Endothelial cell of umbilical vein (primary cell): ENCODE measurements around the gene F2RL3. TPM values are rescaled to one million over a fixed set of nuclear protein-coding genes. Genes with fewer than 3 reads are reported as not detected.

Experiments
- BruUV-seq: library from RNA; stranded (reverse); fragments of 400-500 nt; replicated peaks from 2 replicates; lab custom pipeline; 2021; lab: Mats Ljungman, UMichigan
- CTCF ChIA-PET: fragments of 300-600, 350-600 bp; sonication (Branson Sonifier 250); formaldehyde crosslinking; loops from one replicate; lab custom pipeline; 2021; ENCODE audit warnings: antibody characterized with exemption, inconsistent platforms; lab: Charles Lee
- POLR2A ChIA-PET: fragments of 300-600, 350-600 bp; sonication (Branson Sonifier 250); formaldehyde crosslinking; loops from one replicate; lab custom pipeline; 2021; ENCODE audit warnings: antibody characterized with exemption, inconsistent platforms; lab: Charles Lee
- DNase-seq: peaks from one replicate; pipeline ENCODE4 v3.0.0-alpha.2; 2011; ENCODE audit warnings: low read depth, low spot score
- FAIRE-seq: peaks from 2 replicates; lab custom pipeline; 2011; peaks lifted over from hg19 to GRCh38; lab: Jason Lieb, UNC
- H2AFZ ChIP-seq: 2 replicates; pipeline ENCODE4 v1.6.0; 2012; ENCODE audit warnings: low read depth, low read length, control low read depth, inconsistent platforms
- H3K27ac ChIP-seq: 2 replicates; pipeline ENCODE4 v1.5.1; 2011; ENCODE audit warnings: low read depth, mild to moderate bottlenecking, control low read depth, low read length, moderate library complexity; ENCODE audit not compliant: insufficient read depth
- H3K27me3 ChIP-seq, 2 experiments: 2 replicates each; pipeline versions ENCODE4 v1.6.0 to v1.6.1; 2011; ENCODE audit warnings: low read length in 2 of 2, mixed read lengths in 1 of 2; ENCODE audit not compliant: control insufficient read depth in 2 of 2, insufficient read depth in 2 of 2
- H3K36me3 ChIP-seq, 2 experiments: 2 replicates in 1 of 2; 3 replicates in 1 of 2; pipeline ENCODE4 v1.5.1; 2011; ENCODE audit warnings: low read length in 2 of 2, mild to moderate bottlenecking in 1 of 2, moderate library complexity in 1 of 2; ENCODE audit not compliant: control insufficient read depth in 2 of 2, insufficient read depth in 2 of 2; ENCODE audit errors: extremely low read depth in 1 of 2
- H3K4me1 ChIP-seq: 3 replicates; pipeline ENCODE4 v1.5.1; 2011; ENCODE audit warnings: mild to moderate bottlenecking, low read length; ENCODE audit not compliant: control insufficient read depth, insufficient read depth; ENCODE audit errors: extremely low read depth
- H3K4me2 ChIP-seq: 2 replicates; pipeline ENCODE4 v1.6.1; 2011; ENCODE audit warnings: low read length, control low read depth, mixed read lengths; ENCODE audit not compliant: insufficient read depth
- H3K4me3 ChIP-seq, 3 experiments: fragments of 200-600 bp in 1 of 3; sonication (generic), shearing (Covaris generic) in 1 of 3; replicated peaks in 1 of 3; 2 replicates each; pipeline ENCODE4 v1.5.1; 2011 to 2016; ENCODE audit warnings: control low read depth in 3 of 3, low read length in 3 of 3, mild to moderate bottlenecking in 2 of 3, inconsistent platforms in 1 of 3, low read depth in 1 of 3, moderate library complexity in 1 of 3; ENCODE audit not compliant: insufficient read depth in 1 of 3
- H3K79me2 ChIP-seq: 2 replicates; pipeline ENCODE4 v1.6.0; 2012; ENCODE audit warnings: low read length, inconsistent platforms; ENCODE audit not compliant: control insufficient read depth, insufficient read depth
- H3K9ac ChIP-seq: replicated peaks from 2 replicates; pipeline ENCODE3; 2011; ENCODE audit warnings: low read length, control low read depth; ENCODE audit not compliant: insufficient read depth; ENCODE audit errors: extremely low read depth
- H3K9me1 ChIP-seq: replicated peaks from 3 replicates; pipeline ENCODE4 v1.6.0; 2011; ENCODE audit warnings: mild to moderate bottlenecking, low read length; ENCODE audit not compliant: control insufficient read depth, insufficient read depth; ENCODE audit errors: extremely low read depth
- H3K9me3 ChIP-seq: replicated peaks from 2 replicates; pipeline ENCODE4 v1.5.1; 2012; ENCODE audit warnings: low read length, inconsistent platforms; ENCODE audit not compliant: control insufficient read depth, insufficient read depth
- H4K20me1 ChIP-seq: replicated peaks from 2 replicates; pipeline ENCODE3; 2011; ENCODE audit warnings: mild to moderate bottlenecking, low read length; ENCODE audit not compliant: control insufficient read depth, insufficient read depth; ENCODE audit errors: extremely low read depth
- CTCF ChIP-seq, 2 donors: IDR thresholded peaks; 1 replicate in 1 of 2; 2 replicates in 1 of 2; pipeline ENCODE4 v1.5.1; 2011; ENCODE audit warnings: low read length in 2 of 2, mild to moderate bottlenecking in 2 of 2, moderate library complexity in 2 of 2, control low read depth in 1 of 2, inconsistent platforms in 1 of 2, low read depth in 1 of 2; ENCODE audit not compliant: insufficient read depth in 1 of 2; ENCODE audit errors: extremely low read depth in 1 of 2
- EZH2 ChIP-seq: IDR thresholded peaks from 2 replicates; pipeline ENCODE4 v1.6.1; 2012; ENCODE audit warnings: borderline replicate concordance, low read depth, mild to moderate bottlenecking, moderate library complexity, low read length, inconsistent platforms; ENCODE audit not compliant: severe bottlenecking
- FOS ChIP-seq: IDR thresholded peaks from 2 replicates; pipeline ENCODE4 v1.6.1; 2011; ENCODE audit warnings: mild to moderate bottlenecking, low read length, moderate library complexity, borderline replicate concordance; ENCODE audit not compliant: insufficient read depth
- GATA2 ChIP-seq: IDR thresholded peaks from 2 replicates; pipeline ENCODE4 v1.7.0; 2011; ENCODE audit warnings: low read depth, mild to moderate bottlenecking, moderate library complexity, mixed read lengths, low read length; ENCODE audit not compliant: insufficient read length, insufficient read depth
- JUN ChIP-seq: IDR thresholded peaks from 2 replicates; pipeline ENCODE4 v1.6.1; 2011; ENCODE audit warnings: borderline replicate concordance, low read depth; ENCODE audit not compliant: insufficient read length, insufficient read depth
- MYC ChIP-seq: IDR thresholded peaks from one replicate; pipeline ENCODE4 v1.6.1; 2011; ENCODE audit warnings: mild to moderate bottlenecking, low read depth, low read length
- POLR2A ChIP-seq: IDR thresholded peaks from 2 replicates; pipeline ENCODE4 v1.6.1; 2012; ENCODE audit warnings: low read depth, mild to moderate bottlenecking, control low read depth, low read length
- POLR2AphosphoS5 ChIP-seq: IDR thresholded peaks from 2 replicates; pipeline ENCODE4 v1.6.1; 2012; ENCODE audit warnings: low read depth, mild to moderate bottlenecking, control low read depth, low read length, moderate library complexity; ENCODE audit not compliant: insufficient read depth
- dilution Hi-C: fragments of 300-500 bp; cut with MboI; formaldehyde crosslinking; loops from one replicate; pipeline ENCODE4 v1.15.0; 2019; ENCODE audit warnings: low sequenced_read_pairs; ENCODE audit not compliant: extremely low pct_ligation_motif_present
- intact Hi-C: fragments of 100-400 bp; cut with micrococcal nuclease; formaldehyde crosslinking; loops from one replicate; pipeline ENCODE4 v1.10.0; 2022
- polyA plus RNA-seq, 4 experiments: library from polyadenylated mRNA; depleted of rRNA in 3 of 4; stranded (reverse) in 3 of 4; unstranded in 1 of 4; fragments of >200 nt; gene quantifications; 2 replicates each; pipeline versions ENCODE4 v1.2.1 to v1.2.3, GENCODE V29; 2011 to 2012; ENCODE audit warnings: missing spikeins in 1 of 4
- total RNA-seq: library from RNA; stranded (reverse); gene quantifications from 2 replicates; pipeline ENCODE4 v1.2.3, GENCODE V29; 2021
- TF ChIP-seq, protein P1 (sequence below): IDR thresholded peaks from 2 replicates; pipeline ENCODE4 v1.6.1; 2011; ENCODE audit not compliant: insufficient read depth, insufficient read length

The F2RL3 gene
- total and polyA plus RNA-seq, 2 donors (not counting 3 experiments of a cell fraction or from before 2014, with no cell fraction given): 1.2 to 1.7 TPM

GRCh38 chr19:16867211-16867610 is 21.6 kb upstream of the F2RL3 start:
- dilution Hi-C loops: no loop called here
- TF ChIP-seq MYC (no peak), POLR2A (no peak)
- Histone ChIP-seq H3K27ac (no peak overlapping the region), H3K4me1 (peaks cover 10% of the 10 kb centered on the region), H3K79me2 (no peaks in the 10 kb centered on the region), H4K20me1 (no peaks in the 10 kb centered on the region), H3K4me3 (no peak overlapping the region), H3K4me2 (no peak overlapping the region), H3K9me1 (no peaks in the 10 kb centered on the region), H2AFZ (no peak overlapping the region), H3K9me3 (no peaks in the 10 kb centered on the region), H3K27me3 (no peaks in the 10 kb centered on the region), H3K9ac (no peak overlapping the region), H3K36me3 (peaks cover 26 to 57% of the 10 kb centered on the region in 2 experiments)
- FAIRE-seq (no peak), DNase-seq (no peak)
- intact Hi-C loops: no loop called here
- ChIA-PET CTCF (no interaction called here), POLR2A (no interaction called here)
- no TSS peak for BruUV-seq

DNA sequence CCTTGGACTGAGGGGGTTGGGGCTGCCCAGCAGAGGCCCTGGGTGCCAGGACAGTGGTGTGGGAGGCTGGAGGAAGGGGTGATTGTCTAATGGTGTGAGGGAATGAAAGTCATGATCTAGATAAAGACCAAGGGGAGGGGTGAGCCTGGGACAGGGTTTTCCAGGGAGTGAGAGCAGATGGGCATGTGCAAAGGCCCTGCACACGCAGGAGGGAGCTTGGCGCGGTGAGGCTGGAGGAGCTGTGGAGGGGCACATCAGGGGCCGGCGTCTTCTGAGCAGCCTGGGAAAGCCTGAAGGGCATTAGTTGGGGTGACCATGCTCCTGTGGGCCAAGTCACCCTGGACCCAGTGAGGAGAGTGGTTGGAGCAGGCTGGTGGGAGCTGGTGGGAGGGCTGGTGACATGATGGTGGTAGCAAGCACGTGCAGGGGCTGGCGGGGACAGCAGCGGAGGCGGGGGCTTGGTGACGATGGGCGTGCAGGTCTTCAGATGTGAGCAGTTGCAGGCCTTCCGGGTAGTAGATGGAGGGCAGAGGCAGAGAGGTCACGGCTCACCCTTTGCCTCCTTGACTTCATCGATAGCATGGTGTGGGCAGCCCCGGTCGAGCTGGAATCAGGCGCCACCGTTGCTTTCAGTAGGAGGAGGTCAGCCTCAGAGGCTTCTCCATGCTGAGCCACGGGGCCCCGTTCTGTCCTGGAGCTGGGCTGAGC is 20.2 kb upstream of the F2RL3 start:
- no peak for TF ChIP-seq JUN
- TF ChIP-seq FOS: no peak
- TF ChIP-seq GATA2: no peak
- TF ChIP-seq POLR2AphosphoS5: no peak
- TF ChIP-seq, protein P1, sequence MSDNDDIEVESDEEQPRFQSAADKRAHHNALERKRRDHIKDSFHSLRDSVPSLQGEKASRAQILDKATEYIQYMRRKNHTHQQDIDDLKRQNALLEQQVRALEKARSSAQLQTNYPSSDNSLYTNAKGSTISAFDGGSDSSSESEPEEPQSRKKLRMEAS: no peak
- TF ChIP-seq POLR2A: no peak
- TF ChIP-seq MYC: no peak
- no peak for TF ChIP-seq CTCF (IDR thresholded peaks at IDR 0.05; ENCODE audit: extremely low read depth in 1 of 2, insufficient read depth in 1 of 2, low read depth in 1 of 2, low read length in 2 of 2)
- no peak for TF ChIP-seq EZH2
- POLR2A ChIA-PET: no interaction called here
- no peak for FAIRE-seq

More for the DNA sequence above, 20.2 kb upstream of the F2RL3 start:
- Histone ChIP-seq H3K9ac (no peak overlapping the region), H3K27me3 (no peaks in the 10 kb centered on the region), H4K20me1 (no peaks in the 10 kb centered on the region), H3K4me3 (no peak overlapping the region), H3K9me1 (no peaks in the 10 kb centered on the region), H2AFZ (no peak overlapping the region), H3K27ac (no peak overlapping the region), H3K79me2 (peaks cover 8% of the 10 kb centered on the region), H3K4me2 (no peak overlapping the region), H3K36me3 (peaks cover 15 to 46% of the 10 kb centered on the region in 2 experiments), H3K4me1 (peaks cover 17% of the 10 kb centered on the region), H3K9me3 (no peaks in the 10 kb centered on the region)
- intact Hi-C loops: no loop called here
- DNase-seq: no peak
- CTCF ChIA-PET: no interaction called here
- BruUV-seq: no TSS peak
- dilution Hi-C loops: no loop called here
